Nephron progenitor cell (in vitro differentiated cells): Measurements from ENCODE around the gene FAM200C.
A peak's percentile ranks its signal among the peaks of the same experiment; 100 is the strongest.

ENCODE experiments used
- DNase-seq: peaks from one replicate; pipeline ENCODE4 v3.0.0; 2021
- H3K27ac Mint-ChIP-seq: 2 replicates; pipeline ENCODE4 v1.8.0; 2021; ENCODE audit warnings: mild to moderate bottlenecking, moderate library complexity, mixed read lengths
- H3K27me3 Mint-ChIP-seq: 2 replicates; pipeline ENCODE4 v1.8.0; 2021; ENCODE audit warnings: mild to moderate bottlenecking, low read depth, mixed read lengths; ENCODE audit not compliant: poor library complexity
- H3K36me3 Mint-ChIP-seq: 2 replicates; pipeline ENCODE4 v1.8.0; 2021; ENCODE audit warnings: low read depth, mixed read lengths
- H3K4me1 Mint-ChIP-seq: 2 replicates; pipeline ENCODE4 v1.8.0; 2021; ENCODE audit warnings: mixed read lengths
- H3K4me3 Mint-ChIP-seq: 2 replicates; pipeline ENCODE4 v1.8.0; 2021; ENCODE audit warnings: mild to moderate bottlenecking, moderate library complexity, mixed read lengths
- H3K9me3 Mint-ChIP-seq: 2 replicates; pipeline ENCODE4 v1.8.0; 2021; ENCODE audit warnings: mild to moderate bottlenecking, moderate library complexity, mixed read lengths
- TF ChIP-seq, protein P1 (sequence below): fragments of 200-600 bp; sonication (generic); IDR thresholded peaks from 2 replicates; pipeline ENCODE4 v1.5.0; 2021; ENCODE audit warnings: antibody characterized with exemption

FAM200C gene

DNA sequence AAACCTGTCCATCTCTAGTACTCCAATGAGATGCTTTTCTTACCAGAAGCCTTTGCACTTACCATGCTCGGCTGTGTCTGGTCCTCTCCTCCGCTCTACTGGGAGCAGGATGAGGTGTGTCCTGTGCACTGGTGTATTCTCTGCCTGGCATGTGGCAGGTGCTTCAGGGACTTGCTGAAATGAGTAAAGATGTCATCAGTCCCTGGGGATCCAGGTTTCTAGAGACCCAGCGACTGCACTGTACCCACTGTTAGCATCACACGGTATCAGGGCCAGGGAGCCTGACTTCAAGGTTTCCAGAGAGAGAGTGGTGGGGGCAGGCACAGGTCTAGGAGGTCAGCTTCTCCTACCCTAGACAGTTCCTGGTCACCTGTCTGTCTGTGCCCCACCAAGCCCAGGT lies 32.3 kb upstream of the FAM200C start:
- DNase-seq = no peak
- TF ChIP-seq, protein P1, sequence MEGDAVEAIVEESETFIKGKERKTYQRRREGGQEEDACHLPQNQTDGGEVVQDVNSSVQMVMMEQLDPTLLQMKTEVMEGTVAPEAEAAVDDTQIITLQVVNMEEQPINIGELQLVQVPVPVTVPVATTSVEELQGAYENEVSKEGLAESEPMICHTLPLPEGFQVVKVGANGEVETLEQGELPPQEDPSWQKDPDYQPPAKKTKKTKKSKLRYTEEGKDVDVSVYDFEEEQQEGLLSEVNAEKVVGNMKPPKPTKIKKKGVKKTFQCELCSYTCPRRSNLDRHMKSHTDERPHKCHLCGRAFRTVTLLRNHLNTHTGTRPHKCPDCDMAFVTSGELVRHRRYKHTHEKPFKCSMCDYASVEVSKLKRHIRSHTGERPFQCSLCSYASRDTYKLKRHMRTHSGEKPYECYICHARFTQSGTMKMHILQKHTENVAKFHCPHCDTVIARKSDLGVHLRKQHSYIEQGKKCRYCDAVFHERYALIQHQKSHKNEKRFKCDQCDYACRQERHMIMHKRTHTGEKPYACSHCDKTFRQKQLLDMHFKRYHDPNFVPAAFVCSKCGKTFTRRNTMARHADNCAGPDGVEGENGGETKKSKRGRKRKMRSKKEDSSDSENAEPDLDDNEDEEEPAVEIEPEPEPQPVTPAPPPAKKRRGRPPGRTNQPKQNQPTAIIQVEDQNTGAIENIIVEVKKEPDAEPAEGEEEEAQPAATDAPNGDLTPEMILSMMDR = no peak
- Mint-ChIP-seq H3K36me3 (peaks cover 23% of the 10 kb centered on the region), H3K27me3 (no peaks in the 10 kb centered on the region), H3K27ac (no peak overlapping the region), H3K9me3 (no peaks in the 10 kb centered on the region), H3K4me3 (no peak overlapping the region), H3K4me1 (peaks cover 66% of the 10 kb centered on the region)

DNA sequence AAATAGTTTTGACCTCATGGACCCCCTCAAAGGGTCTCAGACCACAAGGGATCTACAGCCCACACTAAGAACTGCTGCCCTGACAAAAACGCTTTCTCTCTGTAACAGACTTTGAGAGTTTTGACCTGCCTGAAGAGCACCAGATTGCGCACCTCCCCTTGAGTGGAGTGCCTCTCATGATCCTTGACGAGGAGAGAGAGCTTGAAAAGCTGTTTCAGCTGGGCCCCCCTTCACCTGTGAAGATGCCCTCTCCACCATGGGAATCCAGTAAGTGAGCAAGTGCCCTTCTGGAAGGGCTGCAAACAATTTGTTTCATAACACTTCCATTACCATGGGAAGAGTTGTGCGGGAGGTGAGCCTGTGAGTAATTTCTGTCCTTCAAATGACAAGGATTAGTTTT lies 27.8 kb upstream of the FAM200C start:
- H3K4me1 Mint-ChIP-seq = peaks cover 57% of the 10 kb centered on the region
- no peaks in the 10 kb centered on the region for H3K27me3 Mint-ChIP-seq
- DNase-seq = no peak
- no peak overlapping the region for H3K4me3 Mint-ChIP-seq
- H3K9me3 Mint-ChIP-seq = no peaks in the 10 kb centered on the region
- TF ChIP-seq, protein P1 = no peak
- no peak overlapping the region for H3K27ac Mint-ChIP-seq
- peaks cover 41% of the 10 kb centered on the region for H3K36me3 Mint-ChIP-seq

DNA sequence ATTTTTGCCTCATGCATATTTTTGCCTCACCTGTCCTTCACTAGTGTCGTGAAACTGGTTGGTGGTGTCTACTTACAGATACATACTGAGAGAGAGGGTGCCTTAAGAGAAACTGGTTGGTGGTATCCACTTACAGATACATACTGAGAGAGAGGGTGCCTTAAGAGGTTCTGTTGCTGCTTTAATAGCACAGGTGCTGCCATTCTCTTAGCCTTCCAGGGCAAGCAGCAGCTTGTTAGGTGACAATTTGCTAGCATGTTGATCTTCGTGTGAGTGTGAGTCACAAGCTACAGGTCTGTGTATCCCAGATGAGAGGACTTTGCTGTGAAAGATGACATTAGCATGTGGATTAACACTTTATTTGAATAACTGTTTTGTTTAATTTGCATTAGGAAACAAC lies 23.2 kb upstream of the FAM200C start:
- peaks cover 76% of the 10 kb centered on the region for H3K4me1 Mint-ChIP-seq
- TF ChIP-seq, protein P1 = no peak
- no peak overlapping the region for H3K27ac Mint-ChIP-seq

DNA sequence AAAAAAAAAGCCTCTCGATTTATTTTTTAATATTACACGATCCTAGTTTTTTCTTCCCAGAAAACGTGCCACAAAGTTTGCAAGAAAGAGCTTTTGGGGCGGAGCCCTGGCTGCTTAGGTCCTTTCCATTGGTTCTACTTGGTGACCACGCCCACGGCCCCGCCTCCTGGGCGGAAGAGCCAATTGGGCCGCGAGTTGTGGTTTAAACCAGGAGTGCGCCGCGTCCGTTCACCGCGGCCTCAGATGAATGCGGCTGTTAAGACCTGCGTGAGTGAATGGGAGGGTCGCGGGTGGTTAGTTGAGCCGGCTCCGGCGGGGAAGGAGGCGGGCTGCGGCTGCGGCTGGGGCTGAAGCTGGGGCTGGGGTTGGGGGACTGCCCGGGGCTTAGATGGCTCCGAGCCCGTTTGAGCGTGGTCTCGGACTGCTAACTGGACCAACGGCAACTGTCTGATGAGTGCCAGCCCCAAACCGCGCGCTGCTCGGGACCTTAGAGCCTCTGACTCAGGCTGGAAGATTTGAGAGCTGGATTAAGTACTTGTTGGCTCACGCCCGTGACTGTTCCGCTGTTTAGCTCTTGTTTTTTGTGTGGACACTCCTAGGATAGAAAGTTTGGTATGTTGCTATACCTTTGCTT lies 21.9 kb upstream of the FAM200C start, which contains the start of gene PTTG1:
Gene PTTG1, plus strand, starts transcription at position 231 of the 634 bp plus-strand sequence. CDS start 458 bp downstream, outside the sequence.
- H3K27ac Mint-ChIP-seq = peak within 1 kb of the TSS; percentile 88
- TF ChIP-seq, protein P1 = no peak
- H3K27me3 Mint-ChIP-seq = no peaks in the 10 kb centered on the region
- DNase-seq = peak; percentile 98
- peak within 1 kb of the TSS; percentile 88 for H3K4me3 Mint-ChIP-seq
- peaks cover 86% of the 10 kb centered on the region for H3K4me1 Mint-ChIP-seq
- H3K36me3 Mint-ChIP-seq = peaks cover 15% of the 10 kb centered on the region
- H3K9me3 Mint-ChIP-seq = no peaks in the 10 kb centered on the region

More for the DNA sequence above, 23.2 kb upstream of the FAM200C start:
- H3K4me3 Mint-ChIP-seq = peak overlapping the region; percentile 88
- H3K9me3 Mint-ChIP-seq = no peaks in the 10 kb centered on the region
- no peaks in the 10 kb centered on the region for H3K27me3 Mint-ChIP-seq
- peaks cover 26% of the 10 kb centered on the region for H3K36me3 Mint-ChIP-seq
- DNase-seq = no peak

DNA sequence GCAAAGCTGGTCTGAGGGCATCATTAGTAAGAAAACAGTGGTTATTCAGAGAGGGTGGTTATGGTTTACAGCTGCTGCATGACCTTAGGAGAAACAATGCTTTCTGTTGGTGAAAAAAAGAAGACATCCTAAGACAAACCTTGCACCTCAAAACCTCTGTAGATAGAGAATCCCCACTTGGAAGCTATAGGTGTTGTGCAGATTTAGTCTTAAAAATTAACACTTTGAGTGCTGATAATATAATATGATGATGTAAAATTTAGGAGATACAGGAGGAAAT lies 20.4 kb upstream of the FAM200C start:
- peaks cover 85% of the 10 kb centered on the region for H3K4me1 Mint-ChIP-seq
- H3K27ac Mint-ChIP-seq = no peak overlapping the region
- TF ChIP-seq, protein P1 = no peak
- peaks cover 15% of the 10 kb centered on the region for H3K36me3 Mint-ChIP-seq
- DNase-seq = no peak
- peak overlapping the region; percentile 97 for H3K4me3 Mint-ChIP-seq
- H3K9me3 Mint-ChIP-seq = no peaks in the 10 kb centered on the region
- no peaks in the 10 kb centered on the region for H3K27me3 Mint-ChIP-seq
